Endothelial cell of umbilical vein (primary cell): ENCODE data around the gene CLNK.

Source experiments
- CTCF ChIP-seq, 2 donors: IDR thresholded peaks; 1 replicate in 1 of 2; 2 replicates in 1 of 2; pipeline ENCODE4 v1.5.1; 2011; ENCODE audit warnings: low read length in 2 of 2, mild to moderate bottlenecking in 2 of 2, moderate library complexity in 2 of 2, control low read depth in 1 of 2, inconsistent platforms in 1 of 2, low read depth in 1 of 2; ENCODE audit not compliant: insufficient read depth in 1 of 2; ENCODE audit errors: extremely low read depth in 1 of 2
- EZH2 ChIP-seq: IDR thresholded peaks from 2 replicates; pipeline ENCODE4 v1.6.1; 2012; ENCODE audit warnings: borderline replicate concordance, low read depth, mild to moderate bottlenecking, moderate library complexity, low read length, inconsistent platforms; ENCODE audit not compliant: severe bottlenecking
- MAX ChIP-seq: IDR thresholded peaks from 2 replicates; pipeline ENCODE4 v1.6.1; 2011; ENCODE audit not compliant: insufficient read depth, insufficient read length
- POLR2A ChIP-seq: IDR thresholded peaks from 2 replicates; pipeline ENCODE4 v1.6.1; 2012; ENCODE audit warnings: low read depth, mild to moderate bottlenecking, control low read depth, low read length
- POLR2AphosphoS5 ChIP-seq: IDR thresholded peaks from 2 replicates; pipeline ENCODE4 v1.6.1; 2012; ENCODE audit warnings: low read depth, mild to moderate bottlenecking, control low read depth, low read length, moderate library complexity; ENCODE audit not compliant: insufficient read depth

GRCh38 chr4:10611673-10612072 is 72.9 kb downstream of the CLNK start:
- no peak for TF ChIP-seq CTCF (IDR thresholded peaks at IDR 0.05; ENCODE audit: extremely low read depth in 1 of 2, insufficient read depth in 1 of 2, low read depth in 1 of 2, low read length in 2 of 2)
- no peak for TF ChIP-seq EZH2
- TF ChIP-seq POLR2A: no peak
- peak; percentile 60 for TF ChIP-seq POLR2AphosphoS5
- no peak for TF ChIP-seq MAX
